Left lung (tissue), 10 donors: ENCODE results near the gene TWNK. TPM values are rescaled to one million over a fixed set of nuclear protein-coding genes. Genes with fewer than 3 reads are reported as not detected.

ENCODE experiments used
- ATAC-seq: fragments of 200-7000 bp; cut with Tn5 transposase; one replicate; pipeline ENCODE4 v1.9.1; 2020; ENCODE audit warnings: moderate library complexity
- DNase-seq, 4 donors: peaks; one replicate each; pipeline ENCODE4 v3.0.0-alpha.2; 2013 to 2020
- H3K27ac ChIP-seq, 2 donors: fragments of 200-600 bp; sonication (generic) in 1 of 2; one replicate each; pipeline versions ENCODE4 v1.5.0 to v1.8.0; 2020 to 2021
- H3K27me3 ChIP-seq, 2 donors: fragments of 200-600 bp; sonication (generic) in 1 of 2; one replicate each; pipeline versions ENCODE4 v1.5.0 to v1.8.0; 2020 to 2021
- H3K36me3 ChIP-seq, 2 donors: fragments of 200-600 bp; sonication (generic) in 1 of 2; one replicate each; pipeline versions ENCODE4 v1.5.0 to v1.8.0; 2020 to 2021
- H3K4me1 ChIP-seq, 2 donors: fragments of 200-600 bp; one replicate each; pipeline ENCODE4 v1.8.0; 2021
- H3K4me3 ChIP-seq, 2 donors: fragments of 200-600 bp; sonication (generic) in 1 of 2; one replicate each; pipeline versions ENCODE4 v1.5.0 to v1.8.0; 2020 to 2021; ENCODE audit warnings: mild to moderate bottlenecking in 1 of 2
- H3K9me3 ChIP-seq, 2 donors: fragments of 200-600 bp; sonication (generic) in 1 of 2; one replicate each; pipeline versions ENCODE4 v1.5.0 to v1.8.0; 2020 to 2021
- intact Hi-C, 2 donors: fragments of 100-400 bp; cut with DNase I; formaldehyde crosslinking; loops; one replicate each; pipeline versions ENCODE4 v1.11.2 to v1.14.2; 2022
- microRNA-seq, 2 donors: library from miRNA; unstranded; fragments of <30 nt; microRNA quantifications; one replicate each; pipeline ENCODE4, GENCODE V29; 2019
- polyA plus RNA-seq, 6 donors: library from polyadenylated mRNA; unstranded; fragments of 120-200 nt; gene quantifications; one replicate each; pipeline ENCODE4 v1.2.1, GENCODE V29; 2013; ENCODE audit not compliant: insufficient read length in 6 of 6
- total RNA-seq, 2 donors: library from RNA; stranded (reverse); fragmentation: NEBNext Ultra II Directional; extraction: Animal tissue kit (Norgen Biotek cat#: 25700); gene quantifications; one replicate each; pipeline ENCODE4 v1.2.1, GENCODE V29; 2021
- TF ChIP-seq, protein P1 (sequence below), 2 donors: fragments of 200-600 bp; sonication (generic) in 1 of 2; IDR thresholded peaks; one replicate each; pipeline versions ENCODE4 v1.5.0 to v1.8.0; 2021; ENCODE audit warnings: antibody characterized with exemption in 2 of 2
- donor health status: DM: no; HTN: yes; CAD: no.
- donor health status: DM: no; HTN: no; CAD: no.

Gene TWNK
- total and polyA plus RNA-seq, 8 donors = 3.4 to 12.5 (median 10.3) TPM

DNA sequence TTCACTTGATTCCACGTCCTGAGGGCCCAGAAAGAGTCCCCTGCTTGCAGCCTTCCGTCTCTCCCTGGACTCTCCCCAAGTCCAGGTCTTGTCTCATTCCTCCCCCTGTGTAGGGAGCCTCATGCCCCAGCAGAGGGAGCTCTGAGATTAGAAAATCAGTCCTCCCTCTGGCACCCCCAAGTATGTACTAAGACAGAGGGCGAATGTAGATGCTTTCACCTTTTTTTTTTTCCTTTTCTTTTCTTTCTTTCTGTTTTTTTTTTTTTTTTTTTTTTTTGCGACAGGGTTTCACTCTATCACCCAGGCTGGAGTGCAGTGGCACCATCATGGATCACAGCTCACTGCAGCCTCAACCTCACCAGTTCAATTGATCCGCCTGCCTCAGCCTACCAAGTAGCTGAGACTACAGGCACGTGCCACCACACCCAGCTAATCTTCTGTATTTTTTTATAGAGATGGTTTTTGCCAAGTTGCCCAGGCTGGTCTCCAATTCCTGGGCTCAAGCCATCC, 54.0 kb downstream of the TWNK start:
- H3K27ac ChIP-seq = no peak overlapping the region
- TF ChIP-seq, protein P1, sequence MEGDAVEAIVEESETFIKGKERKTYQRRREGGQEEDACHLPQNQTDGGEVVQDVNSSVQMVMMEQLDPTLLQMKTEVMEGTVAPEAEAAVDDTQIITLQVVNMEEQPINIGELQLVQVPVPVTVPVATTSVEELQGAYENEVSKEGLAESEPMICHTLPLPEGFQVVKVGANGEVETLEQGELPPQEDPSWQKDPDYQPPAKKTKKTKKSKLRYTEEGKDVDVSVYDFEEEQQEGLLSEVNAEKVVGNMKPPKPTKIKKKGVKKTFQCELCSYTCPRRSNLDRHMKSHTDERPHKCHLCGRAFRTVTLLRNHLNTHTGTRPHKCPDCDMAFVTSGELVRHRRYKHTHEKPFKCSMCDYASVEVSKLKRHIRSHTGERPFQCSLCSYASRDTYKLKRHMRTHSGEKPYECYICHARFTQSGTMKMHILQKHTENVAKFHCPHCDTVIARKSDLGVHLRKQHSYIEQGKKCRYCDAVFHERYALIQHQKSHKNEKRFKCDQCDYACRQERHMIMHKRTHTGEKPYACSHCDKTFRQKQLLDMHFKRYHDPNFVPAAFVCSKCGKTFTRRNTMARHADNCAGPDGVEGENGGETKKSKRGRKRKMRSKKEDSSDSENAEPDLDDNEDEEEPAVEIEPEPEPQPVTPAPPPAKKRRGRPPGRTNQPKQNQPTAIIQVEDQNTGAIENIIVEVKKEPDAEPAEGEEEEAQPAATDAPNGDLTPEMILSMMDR (IDR thresholded peaks at IDR 0.05) = peak; percentile 82 to 89
- H3K9me3 ChIP-seq = no peaks in the 10 kb centered on the region
- peaks cover 0 to 26% of the 10 kb centered on the region in 2 donors for H3K4me1 ChIP-seq
- DNase-seq (peak in 3 of 4 donors; percentile 73 to 91 (median 79)), ATAC-seq (peak; percentile 72)
- intact Hi-C loops = no loop called here
- peaks cover 0 to 39% of the 10 kb centered on the region in 2 donors for H3K36me3 ChIP-seq
- no peak overlapping the region for H3K4me3 ChIP-seq
- H3K27me3 ChIP-seq = peaks cover 0 to 12% of the 10 kb centered on the region in 2 donors

DNA sequence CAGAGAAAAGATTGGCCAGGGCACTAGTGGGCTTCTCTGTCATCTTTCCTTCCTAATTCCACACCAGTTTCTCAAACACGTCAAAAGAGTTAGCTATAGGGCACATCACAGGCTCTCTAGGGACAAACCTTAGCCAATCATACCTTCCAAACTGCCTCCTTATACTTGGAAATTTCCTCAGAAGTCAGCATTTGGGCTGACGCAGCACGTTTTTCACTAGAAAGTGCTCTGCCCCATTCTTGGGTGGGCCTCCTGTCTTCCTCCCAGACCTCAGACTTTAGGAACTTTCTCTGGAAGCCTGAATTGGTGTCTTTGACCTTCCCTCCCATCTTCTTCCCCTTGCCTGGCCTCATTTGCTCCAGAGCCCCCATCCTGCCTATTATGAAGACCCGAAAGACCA, 54.8 kb downstream of the TWNK start:
- TF ChIP-seq, protein P1 (IDR thresholded peaks at IDR 0.05) = no peak
- Histone ChIP-seq H3K27me3 (peaks cover under 1 to 21% of the 10 kb centered on the region in 2 donors), H3K9me3 (no peaks in the 10 kb centered on the region), H3K27ac (peak overlapping the region; percentile 89), H3K4me1 (peaks cover 0 to 26% of the 10 kb centered on the region in 2 donors), H3K36me3 (peaks cover 0 to 31% of the 10 kb centered on the region in 2 donors), H3K4me3 (peak overlapping the region in 1 of 2 donors; percentile 49)
- no peak for DNase-seq
- ATAC-seq = no peak
- intact Hi-C loops = no loop called here

DNA sequence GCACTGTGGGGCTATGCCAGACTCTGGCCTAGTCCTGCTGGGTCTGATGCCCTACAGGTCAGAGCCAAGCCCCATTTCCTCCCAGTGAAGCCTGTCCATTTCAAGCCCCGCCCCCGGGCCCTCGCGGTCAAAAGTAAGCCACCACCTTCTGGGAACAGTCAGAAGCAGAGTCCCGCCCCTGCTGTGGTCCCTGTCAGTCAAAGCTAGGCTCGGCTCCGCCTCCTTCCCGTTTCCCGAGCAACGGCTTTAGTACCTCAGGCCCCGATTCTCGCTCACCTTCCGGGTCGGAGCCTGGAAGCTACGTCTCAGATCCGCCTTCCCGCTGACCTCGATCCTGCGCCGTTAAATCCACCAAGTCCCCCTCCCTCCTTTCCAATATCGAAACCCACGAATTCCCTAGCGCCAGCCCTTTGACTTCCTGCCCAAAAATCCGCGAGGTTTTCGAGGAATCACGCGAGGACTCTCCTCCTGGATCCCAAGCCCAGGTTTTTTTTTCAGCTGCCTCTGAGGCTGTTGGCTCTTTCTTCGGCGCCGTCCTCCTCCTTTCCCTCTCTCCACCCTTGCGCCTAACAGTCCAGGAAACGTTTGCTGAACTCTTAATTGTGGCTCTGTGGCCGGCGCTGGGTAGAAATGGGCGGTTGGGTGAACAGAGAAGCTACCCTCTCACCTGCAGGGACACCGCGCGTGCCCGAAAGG, 55.5 kb downstream of the TWNK start:
- Histone ChIP-seq H3K4me1 (peaks cover 0 to 26% of the 10 kb centered on the region in 2 donors), H3K27ac (peak overlapping the region; percentile 89), H3K9me3 (no peaks in the 10 kb centered on the region), H3K27me3 (peaks cover 8 to 28% of the 10 kb centered on the region in 2 donors), H3K36me3 (peaks cover 0 to 24% of the 10 kb centered on the region in 2 donors), H3K4me3 (peak overlapping the region; percentile 31 to 49)
- DNase-seq (peak; percentile 92 to 98 (median 97)), ATAC-seq (peak; percentile 96)
- TF ChIP-seq, protein P1 (IDR thresholded peaks at IDR 0.05) = no peak
- intact Hi-C loops = no loop called here

DNA sequence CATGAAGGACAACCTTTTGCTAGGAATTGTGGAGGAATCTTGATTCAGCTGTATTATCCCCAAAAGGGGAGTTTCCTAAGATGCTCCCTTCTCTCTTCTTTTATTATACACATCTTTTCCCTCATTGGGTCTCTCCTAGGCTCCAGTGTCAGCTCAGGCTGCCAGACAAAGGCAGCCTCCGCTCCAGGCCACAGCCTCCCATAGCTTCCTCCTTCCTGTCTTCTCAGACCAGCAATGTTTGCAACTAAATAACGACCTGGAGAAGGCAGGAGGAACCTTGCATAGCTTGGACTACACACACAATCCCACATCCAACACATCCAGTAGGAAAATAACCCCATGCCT, 56.0 kb downstream of the TWNK start:
- intact Hi-C loops = no loop called here
- TF ChIP-seq, protein P1 (IDR thresholded peaks at IDR 0.05) = no peak

More for the DNA sequence above, 56.0 kb downstream of the TWNK start:
- H3K27ac ChIP-seq = peak overlapping the region; percentile 89
- peak overlapping the region; percentile 31 to 49 for H3K4me3 ChIP-seq
- peaks cover 13 to 33% of the 10 kb centered on the region in 2 donors for H3K27me3 ChIP-seq
- ATAC-seq = peak; percentile 3
- H3K4me1 ChIP-seq = peaks cover 0 to 26% of the 10 kb centered on the region in 2 donors
- peaks cover 0 to 19% of the 10 kb centered on the region in 2 donors for H3K36me3 ChIP-seq
- DNase-seq = no peak
- no peaks in the 10 kb centered on the region for H3K9me3 ChIP-seq

Small RNA genes within 50 kb of the gene (microRNA-seq; reads per million reads assigned to microRNA genes)
- gene MIR608 = 0 reads per million in 2 donors

Other genes with a start within 250 kb of the TWNK start
- not detected for gene PAX2, start 242.0 kb upstream of the TWNK start, total RNA-seq
- gene PAX2, start 242.0 kb upstream of the TWNK start, polyA plus RNA-seq = 1 to 10 TPM in 1 of 6 donors, under 1 TPM in 4, not detected in 1; 0.18 to 1.2 (median 0.47) TPM
- gene SLF2, start 74.6 kb upstream of the TWNK start, total RNA-seq = 10 to 100 TPM; 26.4 to 35.6 TPM
- 10 to 100 TPM; 54.9 to 70.7 (median 63.2) TPM for gene SLF2, start 74.6 kb upstream of the TWNK start, polyA plus RNA-seq
- gene SEMA4G, start 18.0 kb upstream of the TWNK start, total RNA-seq = 10 to 100 TPM in 1 of 2 donors, 1 to 10 TPM in 1; 2.7 to 18.9 TPM
- gene SEMA4G, start 18.0 kb upstream of the TWNK start, polyA plus RNA-seq = 10 to 100 TPM; 33.4 to 44.2 (median 34.5) TPM
- gene MRPL43, start within 50 bp of the TWNK start, total RNA-seq = 10 to 100 TPM; 55.0 to 67.9 TPM
- gene MRPL43, start within 50 bp of the TWNK start, polyA plus RNA-seq = 100 to 1,000 TPM in 1 of 6 donors, 10 to 100 TPM in 5; 75.7 to 103 (median 86.4) TPM
- gene LZTS2, start 12.3 kb downstream of the TWNK start, total RNA-seq = 10 to 100 TPM; 47.6 to 48.6 TPM
- 10 to 100 TPM; 45.2 to 65.7 (median 59.1) TPM for gene LZTS2, start 12.3 kb downstream of the TWNK start, polyA plus RNA-seq
- gene PDZD7, start 43.6 kb downstream of the TWNK start, total RNA-seq = under 1 TPM; 0.58 to 0.96 TPM
- under 1 TPM; 0.41 to 0.80 (median 0.71) TPM for gene PDZD7, start 43.6 kb downstream of the TWNK start, polyA plus RNA-seq
- 10 to 100 TPM; 67.2 to 79.0 TPM for gene SFXN3, start 43.7 kb downstream of the TWNK start, total RNA-seq
- gene SFXN3, start 43.7 kb downstream of the TWNK start, polyA plus RNA-seq = 10 to 100 TPM; 20.8 to 29.6 (median 22.5) TPM
- 10 to 100 TPM in 1 of 2 donors, 1 to 10 TPM in 1; 7.1 to 12.0 TPM for gene KAZALD1, start 74.4 kb downstream of the TWNK start, total RNA-seq
- 10 to 100 TPM in 5 of 6 donors, 1 to 10 TPM in 1; 9.3 to 17.0 (median 14.2) TPM for gene KAZALD1, start 74.4 kb downstream of the TWNK start, polyA plus RNA-seq
- not detected for gene TLX1, start 143.8 kb downstream of the TWNK start, total RNA-seq
- gene TLX1, start 143.8 kb downstream of the TWNK start, polyA plus RNA-seq = not detected
- under 1 TPM; 0.18 to 0.47 TPM for gene LBX1, start 241.9 kb downstream of the TWNK start, total RNA-seq
- gene LBX1, start 241.9 kb downstream of the TWNK start, polyA plus RNA-seq = under 1 TPM; 0.18 to 0.75 (median 0.41) TPM